AG04450 (cell line): ENCODE data around the gene CADM2. TPM values are rescaled to one million over a fixed set of nuclear protein-coding genes. Genes with fewer than 3 reads are reported as not detected.

Experiments used
- CTCF ChIA-PET: fragments of 300-600, 350-600 bp; formaldehyde crosslinking; extraction: SDS; loops from one replicate; lab custom pipeline; 2022; ENCODE audit warnings: antibody characterized with exemption, inconsistent platforms; lab: Charles Lee
- POLR2A ChIA-PET: fragments of 350-600 bp; formaldehyde crosslinking; extraction: SDS; loops from one replicate; lab custom pipeline; 2021; ENCODE audit warnings: antibody characterized with exemption, inconsistent platforms; lab: Yijun Ruan, JAX
- DNase-seq: peaks from one replicate; pipeline ENCODE4 v3.0.0-alpha.2; 2011; ENCODE audit warnings: low read depth, low spot score
- H3K27ac ChIP-seq: one replicate; pipeline ENCODE4 v1.5.1; 2012; ENCODE audit warnings: low read depth, low read length, control low read depth
- H3K27me3 ChIP-seq: one replicate; pipeline ENCODE4 v1.6.0; 2012; ENCODE audit warnings: low read length; ENCODE audit not compliant: control insufficient read depth, insufficient read depth
- H3K4me3 ChIP-seq: 2 replicates; pipeline ENCODE4 v1.5.1; 2011; ENCODE audit warnings: mild to moderate bottlenecking, low read depth, low read length, control low read depth
- H3K9me3 ChIP-seq: 2 replicates; pipeline ENCODE4 v1.5.1; 2012; ENCODE audit warnings: low read length; ENCODE audit not compliant: control insufficient read depth, insufficient read depth
- CTCF ChIP-seq: IDR thresholded peaks from 2 replicates; pipeline ENCODE4 v1.5.1; 2011; ENCODE audit warnings: low read depth, low read length, control low read depth, inconsistent platforms
- polyA plus RNA-seq: library from polyadenylated mRNA; depleted of rRNA; stranded (reverse); fragments of >200 nt; gene quantifications from 2 replicates; pipeline ENCODE4 v1.2.3, GENCODE V29; 2011

Gene CADM2
- polyA plus RNA-seq, 1 experiment: not detected

GRCh38 chr3:85427467-85427866 is 468.7 kb downstream of the CADM2 start:
- POLR2A ChIA-PET: no interaction called here
- CTCF ChIA-PET: no interaction called here
- H3K27me3 ChIP-seq: no peaks in the 10 kb centered on the region
- no peak overlapping the region for H3K27ac ChIP-seq
- no peak overlapping the region for H3K4me3 ChIP-seq
- no peak for DNase-seq
- no peaks in the 10 kb centered on the region; the same call in 1 of the 2 replicates for H3K9me3 ChIP-seq
- no peak for TF ChIP-seq CTCF

GRCh38 chr3:85432081-85432480 is 473.3 kb downstream of the CADM2 start:
- CTCF ChIA-PET: no interaction called here
- no peaks in the 10 kb centered on the region for H3K27me3 ChIP-seq

GRCh38 chr3:85433319-85433718 is 474.5 kb downstream of the CADM2 start:
- Histone ChIP-seq H3K27ac (no peak overlapping the region), H3K9me3 (no peaks in the 10 kb centered on the region), H3K4me3 (no peak overlapping the region), H3K27me3 (no peaks in the 10 kb centered on the region)
- CTCF ChIA-PET: no interaction called here
- DNase-seq: no peak
- POLR2A ChIA-PET: no interaction called here
- no peak for TF ChIP-seq CTCF

More at GRCh38 chr3:85432081-85432480, 473.3 kb downstream of the CADM2 start:
- Histone ChIP-seq H3K27ac (no peak overlapping the region), H3K4me3 (no peak overlapping the region), H3K9me3 (no peaks in the 10 kb centered on the region)
- DNase-seq: no peak
- POLR2A ChIA-PET: no interaction called here
- TF ChIP-seq CTCF: no peak

- POLR2A ChIA-PET: no interaction called here
These were observed 496.9 kb downstream of the CADM2 start for GRCh38 chr3:85455561-85456200.

More at GRCh38 chr3:85455561-85456200, 496.9 kb downstream of the CADM2 start:
- Histone ChIP-seq H3K27ac (no peak overlapping the region), H3K27me3 (no peaks in the 10 kb centered on the region), H3K9me3 (no peaks in the 10 kb centered on the region), H3K4me3 (no peak overlapping the region)
- TF ChIP-seq CTCF: no peak
- DNase-seq: no peak
- CTCF ChIA-PET: no interaction called here
